Measurements from ENCODE around the gene GLI3. TPM values are rescaled to one million over a fixed set of nuclear protein-coding genes. Genes with fewer than 3 reads are reported as not detected.

Gene GLI3
- total RNA-seq, 2 donors from 2014 or later: 2.7 to 10.2 TPM

- H3K27me3 Mint-ChIP-seq (ENCODE audit: insufficient read depth): no peaks in the 10 kb centered on the region
- H3K27me3 ChIP-seq (ENCODE audit: control insufficient read depth, insufficient read depth, low read length, poor library complexity, severe bottlenecking): no peaks in the 10 kb centered on the region
- no peak overlapping the region for H3K4me3 Mint-ChIP-seq
- H3K9ac ChIP-seq (ENCODE audit: extremely low read depth, low read length, poor library complexity, severe bottlenecking): no peak overlapping the region
- H3K9me3 ChIP-seq (ENCODE audit: control insufficient read depth, low read length): no peaks in the 10 kb centered on the region
- H3K4me1 ChIP-seq (ENCODE audit: control insufficient read depth, insufficient read depth, low read length): no peaks in the 10 kb centered on the region
- H3K4me1 Mint-ChIP-seq: no peaks in the 10 kb centered on the region
- H3K36me3 Mint-ChIP-seq (ENCODE audit: low read depth): no peaks in the 10 kb centered on the region
- no peak for TF ChIP-seq CTCF (conservative IDR thresholded peaks at IDR 0.05)
- no peak overlapping the region for H3K4me3 ChIP-seq (ENCODE audit: low read length)
- H3K36me3 ChIP-seq (ENCODE audit: control insufficient read depth, insufficient read depth, low read length): no peaks in the 10 kb centered on the region
- 63 to 76% methylated on average over 6 to 7 of the region's 7 CpGs for WGBS, 2 experiments (ENCODE audit: insufficient coverage in 1 of 2, insufficient read length in 1 of 2)
- peak overlapping the region; percentile 82 for H3K27ac ChIP-seq (ENCODE audit: low read depth, low read length)
- DNase-seq: peak; percentile 49
- no peak overlapping the region for H3K27ac Mint-ChIP-seq
- no peaks in the 10 kb centered on the region for H3K9me3 Mint-ChIP-seq
Measured at GRCh38 chr7:42262964-42263363, 26.0 kb upstream of the GLI3 start.

GRCh38 chr7:42254217-42254616 lies 17.2 kb upstream of the GLI3 start:
- Mint-ChIP-seq H3K4me1 (no peaks in the 10 kb centered on the region), H3K9me3 (peaks cover 13% of the 10 kb centered on the region), H3K36me3 (ENCODE audit: low read depth) (no peaks in the 10 kb centered on the region), H3K27me3 (ENCODE audit: insufficient read depth) (peaks cover 3% of the 10 kb centered on the region), H3K4me3 (no peak overlapping the region), H3K27ac (no peak overlapping the region)
- H3K4me1 ChIP-seq (ENCODE audit: control insufficient read depth, insufficient read depth, low read length): no peaks in the 10 kb centered on the region
- no peak for TF ChIP-seq CTCF (conservative IDR thresholded peaks at IDR 0.05)
- no peaks in the 10 kb centered on the region for H3K27me3 ChIP-seq (ENCODE audit: control insufficient read depth, insufficient read depth, low read length, poor library complexity, severe bottlenecking)
- DNase-seq: no peak
- H3K27ac ChIP-seq (ENCODE audit: low read depth, low read length): no peak overlapping the region
- H3K9me3 ChIP-seq (ENCODE audit: control insufficient read depth, low read length): peaks cover 9% of the 10 kb centered on the region
- WGBS, 2 experiments (ENCODE audit: insufficient coverage in 1 of 2, insufficient read length in 1 of 2): 79 to 87% methylated on average over 4 to 5 of the region's 5 CpGs
- no peaks in the 10 kb centered on the region for H3K36me3 ChIP-seq (ENCODE audit: control insufficient read depth, insufficient read depth, low read length)
- no peak overlapping the region for H3K9ac ChIP-seq (ENCODE audit: extremely low read depth, low read length, poor library complexity, severe bottlenecking)
- H3K4me3 ChIP-seq (ENCODE audit: low read length): no peak overlapping the region

- H3K9ac ChIP-seq (ENCODE audit: extremely low read depth, low read length, poor library complexity, severe bottlenecking): no peak overlapping the region
- no peak overlapping the region for H3K4me3 ChIP-seq (ENCODE audit: low read length)
- Mint-ChIP-seq H3K36me3 (ENCODE audit: low read depth) (no peaks in the 10 kb centered on the region), H3K27me3 (ENCODE audit: insufficient read depth) (peaks cover 3% of the 10 kb centered on the region), H3K4me1 (no peaks in the 10 kb centered on the region), H3K27ac (no peak overlapping the region), H3K4me3 (no peak overlapping the region), H3K9me3 (peaks cover 13% of the 10 kb centered on the region)
- no peaks in the 10 kb centered on the region for H3K36me3 ChIP-seq (ENCODE audit: control insufficient read depth, insufficient read depth, low read length)
- no peak for DNase-seq
- H3K4me1 ChIP-seq (ENCODE audit: control insufficient read depth, insufficient read depth, low read length): no peaks in the 10 kb centered on the region
- no peak for TF ChIP-seq CTCF (conservative IDR thresholded peaks at IDR 0.05)
- H3K9me3 ChIP-seq (ENCODE audit: control insufficient read depth, low read length): peaks cover 9% of the 10 kb centered on the region
- WGBS, 2 experiments (ENCODE audit: insufficient coverage in 1 of 2, insufficient read length in 1 of 2): 88 to 100% methylated on average over 2 to 3 of the region's 3 CpGs
- H3K27me3 ChIP-seq (ENCODE audit: control insufficient read depth, insufficient read depth, low read length, poor library complexity, severe bottlenecking): no peaks in the 10 kb centered on the region
- H3K27ac ChIP-seq (ENCODE audit: low read depth, low read length): no peak overlapping the region
Measured at GRCh38 chr7:42253316-42253715, 16.3 kb upstream of the GLI3 start.

All from endodermal cell (in vitro differentiated cells).